Measurements from ENCODE around the gene SUPT3H. TPM values are rescaled to one million over a fixed set of nuclear protein-coding genes. Genes with fewer than 3 reads are reported as not detected.

SUPT3H gene
- total RNA-seq, 1 experiment from 2014 or later, result 12.7 TPM

DNA sequence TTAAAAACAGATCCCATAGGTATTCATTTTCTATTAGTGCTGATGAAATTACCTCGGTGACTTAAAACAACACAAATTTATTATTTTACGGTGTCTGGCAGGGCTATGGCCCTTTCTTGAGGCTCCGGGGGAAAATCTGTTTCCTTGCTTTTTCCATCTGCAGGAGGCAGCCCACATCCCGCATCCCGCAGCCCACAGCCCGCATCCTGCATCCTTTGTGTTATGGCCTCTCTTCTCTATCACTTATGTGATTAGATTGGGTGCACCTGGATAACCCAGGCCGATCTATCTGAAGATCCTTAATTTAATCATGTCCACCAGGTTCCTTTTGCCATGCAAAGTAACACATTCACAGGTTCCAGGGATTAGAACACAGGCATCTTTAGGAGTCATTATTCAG is 582.4 kb downstream of the SUPT3H start:
- Mint-ChIP-seq H3K4me3 (ENCODE audit: unreplicated experiment) (no peak overlapping the region), H3K9me3 (ENCODE audit: unreplicated experiment) (no peaks in the 10 kb centered on the region), H3K36me3 (ENCODE audit: insufficient read depth, unreplicated experiment) (no peaks in the 10 kb centered on the region), H3K27ac (ENCODE audit: low read depth, unreplicated experiment) (no peak overlapping the region), H3K27me3 (ENCODE audit: insufficient read depth, unreplicated experiment) (no peaks in the 10 kb centered on the region), H3K4me1 (ENCODE audit: insufficient read depth, unreplicated experiment) (no peaks in the 10 kb centered on the region)
- TF ChIP-seq, protein P1, sequence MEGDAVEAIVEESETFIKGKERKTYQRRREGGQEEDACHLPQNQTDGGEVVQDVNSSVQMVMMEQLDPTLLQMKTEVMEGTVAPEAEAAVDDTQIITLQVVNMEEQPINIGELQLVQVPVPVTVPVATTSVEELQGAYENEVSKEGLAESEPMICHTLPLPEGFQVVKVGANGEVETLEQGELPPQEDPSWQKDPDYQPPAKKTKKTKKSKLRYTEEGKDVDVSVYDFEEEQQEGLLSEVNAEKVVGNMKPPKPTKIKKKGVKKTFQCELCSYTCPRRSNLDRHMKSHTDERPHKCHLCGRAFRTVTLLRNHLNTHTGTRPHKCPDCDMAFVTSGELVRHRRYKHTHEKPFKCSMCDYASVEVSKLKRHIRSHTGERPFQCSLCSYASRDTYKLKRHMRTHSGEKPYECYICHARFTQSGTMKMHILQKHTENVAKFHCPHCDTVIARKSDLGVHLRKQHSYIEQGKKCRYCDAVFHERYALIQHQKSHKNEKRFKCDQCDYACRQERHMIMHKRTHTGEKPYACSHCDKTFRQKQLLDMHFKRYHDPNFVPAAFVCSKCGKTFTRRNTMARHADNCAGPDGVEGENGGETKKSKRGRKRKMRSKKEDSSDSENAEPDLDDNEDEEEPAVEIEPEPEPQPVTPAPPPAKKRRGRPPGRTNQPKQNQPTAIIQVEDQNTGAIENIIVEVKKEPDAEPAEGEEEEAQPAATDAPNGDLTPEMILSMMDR (IDR thresholded peaks at IDR 0.05; ENCODE audit: unreplicated experiment), result no peak
- no peak for DNase-seq (ENCODE audit: unreplicated experiment)
- POLR2A ChIA-PET, result no interaction called here
- BruUV-seq (replicated peaks), result no TSS peak
- CTCF ChIA-PET, result no interaction called here
- intact Hi-C loops (cut with micrococcal nuclease), result no loop called here

DNA sequence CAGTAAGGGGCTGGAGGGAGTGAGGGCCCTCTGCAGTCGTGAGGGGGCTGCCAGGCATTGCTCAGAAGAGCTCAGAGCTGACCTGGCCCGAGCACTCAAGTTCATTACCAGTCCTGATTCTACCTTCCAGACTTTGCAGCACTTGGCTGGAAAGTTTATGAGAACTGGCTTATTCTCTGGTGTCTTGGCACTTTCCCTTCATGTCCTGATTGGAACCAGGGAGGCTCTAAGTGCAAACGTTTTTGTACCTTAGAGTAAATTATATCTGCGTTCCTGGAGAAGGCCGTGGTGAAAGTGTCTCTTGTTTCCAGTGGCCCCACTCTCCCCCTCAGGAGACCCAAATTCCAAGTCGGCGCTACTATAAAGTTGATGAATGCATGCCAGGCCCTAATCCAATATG is 587.9 kb downstream of the SUPT3H start:
- peaks cover under 1% of the 10 kb centered on the region for H3K9me3 Mint-ChIP-seq (ENCODE audit: unreplicated experiment)
- no TSS peak for BruUV-seq (replicated peaks)
- intact Hi-C loops (cut with micrococcal nuclease), result no loop called here
- H3K36me3 Mint-ChIP-seq (ENCODE audit: insufficient read depth, unreplicated experiment), result no peaks in the 10 kb centered on the region
- no peak for DNase-seq (ENCODE audit: unreplicated experiment)
- H3K27ac Mint-ChIP-seq (ENCODE audit: low read depth, unreplicated experiment), result no peak overlapping the region
- H3K4me1 Mint-ChIP-seq (ENCODE audit: insufficient read depth, unreplicated experiment), result peaks cover 9% of the 10 kb centered on the region
- ChIA-PET CTCF (interaction anchor here (0.6 to 0.9 kb wide), 2 partner anchors 59 to 211 kb away, joined by 3 read pairs; no protein-coding TSS in a partner anchor), POLR2A (no interaction called here)
- H3K27me3 Mint-ChIP-seq (ENCODE audit: insufficient read depth, unreplicated experiment), result no peaks in the 10 kb centered on the region
- no peak overlapping the region for H3K4me3 Mint-ChIP-seq (ENCODE audit: unreplicated experiment)
- TF ChIP-seq, protein P1 (IDR thresholded peaks at IDR 0.05; ENCODE audit: unreplicated experiment), result no peak

DNA sequence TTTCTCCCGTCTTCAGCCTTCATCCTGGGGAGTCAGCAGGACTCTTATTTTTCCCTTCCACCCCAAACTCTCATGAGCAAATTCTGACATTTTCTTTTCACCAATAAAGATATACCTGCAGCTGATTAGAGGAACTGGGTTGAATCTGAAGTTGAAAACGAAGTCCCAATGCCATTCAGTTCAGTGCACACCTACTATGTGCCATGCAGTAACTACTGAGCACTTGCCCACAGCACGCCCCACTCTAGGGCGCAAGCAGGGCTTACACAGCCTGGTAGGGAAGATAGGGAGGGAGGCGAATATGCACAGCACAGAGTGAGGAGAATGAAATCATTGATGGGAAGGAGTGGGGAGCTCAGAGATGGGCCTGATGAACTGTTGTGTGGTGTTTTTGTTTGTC is 588.7 kb downstream of the SUPT3H start:
- Mint-ChIP-seq H3K27ac (ENCODE audit: low read depth, unreplicated experiment) (no peak overlapping the region), H3K27me3 (ENCODE audit: insufficient read depth, unreplicated experiment) (no peaks in the 10 kb centered on the region), H3K36me3 (ENCODE audit: insufficient read depth, unreplicated experiment) (no peaks in the 10 kb centered on the region), H3K4me3 (ENCODE audit: unreplicated experiment) (no peak overlapping the region), H3K9me3 (ENCODE audit: unreplicated experiment) (peaks cover 7% of the 10 kb centered on the region), H3K4me1 (ENCODE audit: insufficient read depth, unreplicated experiment) (peaks cover 9% of the 10 kb centered on the region)
- TF ChIP-seq, protein P1 (IDR thresholded peaks at IDR 0.05; ENCODE audit: unreplicated experiment), result no peak
- ChIA-PET CTCF (interaction anchor here (0.9 kb wide), 1 partner anchor 212 kb away, joined by 3 read pairs; no protein-coding TSS in a partner anchor), POLR2A (no interaction called here)
- no TSS peak for BruUV-seq (replicated peaks)
- no peak for DNase-seq (ENCODE audit: unreplicated experiment)
- intact Hi-C loops (cut with micrococcal nuclease), result no loop called here

DNA sequence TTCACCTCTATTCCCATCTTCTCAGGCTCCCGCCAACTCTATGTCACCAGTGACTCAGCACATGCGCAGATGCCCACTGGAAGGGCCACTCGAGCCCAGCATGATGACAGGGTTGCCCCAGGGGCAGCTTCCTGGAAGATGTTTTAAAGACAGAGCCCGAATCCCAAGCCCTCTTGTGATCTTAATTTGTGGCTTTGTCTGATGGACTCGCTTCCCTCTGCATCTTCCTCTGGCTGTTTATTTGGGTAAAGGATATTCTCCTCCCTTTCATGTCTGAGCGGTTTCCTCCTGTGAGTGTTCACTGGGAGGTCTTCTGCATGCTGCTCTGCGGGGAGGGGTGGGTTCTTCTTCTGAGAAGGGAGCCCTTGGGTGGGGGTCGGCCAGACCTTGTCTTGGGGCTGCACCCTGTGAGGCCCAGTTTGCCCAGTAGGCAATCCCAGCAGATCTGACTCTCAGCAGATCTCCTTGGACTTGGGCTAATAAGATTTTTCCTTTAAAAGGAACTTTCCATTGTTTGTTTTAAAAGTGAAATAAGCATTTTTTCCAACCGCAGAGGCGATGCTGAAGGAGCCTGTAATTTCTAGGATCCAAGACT is 589.2 kb downstream of the SUPT3H start:
- BruUV-seq (replicated peaks), result no TSS peak
- Mint-ChIP-seq H3K4me1 (ENCODE audit: insufficient read depth, unreplicated experiment) (peaks cover 9% of the 10 kb centered on the region), H3K36me3 (ENCODE audit: insufficient read depth, unreplicated experiment) (no peaks in the 10 kb centered on the region), H3K9me3 (ENCODE audit: unreplicated experiment) (peaks cover 7% of the 10 kb centered on the region), H3K4me3 (ENCODE audit: unreplicated experiment) (no peak overlapping the region), H3K27ac (ENCODE audit: low read depth, unreplicated experiment) (no peak overlapping the region), H3K27me3 (ENCODE audit: insufficient read depth, unreplicated experiment) (no peaks in the 10 kb centered on the region)
- CTCF ChIA-PET, result no interaction called here
- TF ChIP-seq, protein P1 (IDR thresholded peaks at IDR 0.05; ENCODE audit: unreplicated experiment), result no peak
- intact Hi-C loops (cut with micrococcal nuclease), result no loop called here
- POLR2A ChIA-PET, result no interaction called here
- no peak for DNase-seq (ENCODE audit: unreplicated experiment)

All from MCF 10A (cell line).